Mammary epithelial cell (primary cell): Measurements from ENCODE around the gene YWHAB.

ENCODE experiments used
- CTCF ChIP-seq, 2 donors: IDR thresholded peaks in 1 of 2; conservative IDR thresholded peaks in 1 of 2; 2 replicates each; pipeline ENCODE4 v1.5.1; 2011 to 2012; ENCODE audit warnings: inconsistent platforms in 2 of 2, low read length in 2 of 2, mild to moderate bottlenecking in 2 of 2, control low read depth in 1 of 2, low read depth in 1 of 2; ENCODE audit not compliant: insufficient read depth in 1 of 2; ENCODE audit errors: extremely low read depth in 1 of 2
- EZH2 ChIP-seq: IDR thresholded peaks from 2 replicates; pipeline ENCODE4 v1.6.1; 2012; ENCODE audit warnings: low read length, inconsistent platforms, borderline replicate concordance

GRCh38 chr20:44931911-44932310, 46.4 kb downstream of the YWHAB start:
- TF ChIP-seq CTCF (conservative IDR thresholded peaks at IDR 0.05 in 1 of 2, IDR thresholded peaks at IDR 0.05 in 1 of 2; ENCODE audit: extremely low read depth in 1 of 2, insufficient read depth in 1 of 2, low read depth in 1 of 2, low read length in 2 of 2) (no peak), EZH2 (no peak)
